ENCODE measurements around the gene DCUN1D2.
"Not testable (repeated sequence)": the region's sequence is repeated elsewhere in the genome, so short reads cannot be mapped to it uniquely, and the experiment has no call there.

The DCUN1D2 gene

DNA sequence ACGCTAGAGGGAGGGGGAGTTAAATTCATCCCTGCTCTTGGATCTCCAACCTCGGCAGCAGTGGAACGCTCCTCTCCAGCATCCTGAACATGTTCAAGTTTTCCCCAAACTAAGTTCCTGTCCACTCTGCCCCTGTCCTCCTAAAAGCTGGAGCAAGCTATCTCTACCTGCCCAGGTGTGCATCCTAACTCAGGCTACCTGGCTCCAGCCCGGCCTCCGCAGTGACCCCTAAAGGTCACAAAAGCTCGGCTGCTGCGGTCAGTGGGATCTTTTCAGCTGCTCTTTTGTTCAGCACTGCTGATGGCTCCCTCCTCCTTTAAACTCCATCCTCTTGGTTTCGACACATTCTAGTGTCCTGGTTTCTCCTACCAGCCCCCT, 1.4 kb downstream of the DCUN1D2 start:
- no peak for DNase-seq

DNA sequence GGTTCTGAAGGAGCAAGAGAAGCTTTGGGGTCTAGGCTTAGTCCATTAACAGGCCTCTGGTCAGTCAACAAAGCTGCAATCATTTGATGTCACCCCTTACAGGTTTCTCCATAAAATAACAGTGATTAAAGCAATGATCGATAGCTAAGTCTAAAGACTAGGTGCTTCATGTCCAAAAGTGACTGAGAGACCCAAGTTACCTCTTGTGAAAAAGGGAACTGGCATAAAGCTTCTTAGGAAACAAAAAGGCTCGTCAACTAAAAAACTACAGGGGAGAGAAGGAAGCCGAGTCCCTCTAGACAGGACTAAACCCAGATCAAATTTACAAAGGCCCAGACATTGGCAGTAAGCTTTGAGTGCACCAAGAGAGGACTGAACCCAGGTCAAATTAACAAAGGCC, 2.2 kb downstream of the DCUN1D2 start:
- no peak for DNase-seq

DNA sequence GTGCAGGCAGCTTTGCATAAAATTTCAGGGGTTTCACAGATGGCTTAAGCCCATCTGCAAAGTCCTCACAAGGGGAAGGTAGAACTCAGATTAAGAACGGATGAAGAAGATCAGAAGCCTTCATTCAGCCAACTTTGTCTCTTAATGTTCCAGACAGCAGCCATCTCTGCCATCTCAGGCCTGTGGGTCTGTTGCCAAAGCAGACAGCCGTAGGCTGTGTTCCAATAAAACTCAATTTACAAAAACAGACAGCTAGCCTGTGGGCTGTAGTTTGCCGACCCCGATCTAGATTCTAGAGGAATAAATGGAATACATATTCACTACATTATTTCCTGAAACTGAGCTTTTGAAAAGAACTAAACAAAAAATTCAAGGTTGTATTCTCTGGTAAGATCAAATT, 3.8 kb downstream of the DCUN1D2 start:
- no peak for DNase-seq

DNA sequence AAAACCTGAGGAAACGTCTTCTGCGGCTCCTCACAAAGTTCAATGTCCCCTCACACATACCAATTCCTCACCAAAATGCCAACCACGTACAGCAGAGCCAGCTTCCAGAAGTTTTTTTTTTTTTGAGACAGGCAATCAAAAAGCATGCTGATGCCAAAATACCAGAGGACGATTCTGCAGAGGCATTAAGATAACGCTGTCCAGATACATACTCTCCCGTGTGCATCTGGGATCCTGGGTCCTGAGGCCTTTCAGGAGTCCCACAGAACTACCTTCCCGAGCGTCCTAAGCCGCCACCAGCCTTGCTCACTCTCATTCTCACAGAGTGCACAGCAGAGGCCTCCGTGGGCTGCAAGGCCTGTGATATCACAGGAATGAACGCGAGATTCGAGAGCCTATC, 5.0 kb downstream of the DCUN1D2 start:
- no peak for DNase-seq

DNA sequence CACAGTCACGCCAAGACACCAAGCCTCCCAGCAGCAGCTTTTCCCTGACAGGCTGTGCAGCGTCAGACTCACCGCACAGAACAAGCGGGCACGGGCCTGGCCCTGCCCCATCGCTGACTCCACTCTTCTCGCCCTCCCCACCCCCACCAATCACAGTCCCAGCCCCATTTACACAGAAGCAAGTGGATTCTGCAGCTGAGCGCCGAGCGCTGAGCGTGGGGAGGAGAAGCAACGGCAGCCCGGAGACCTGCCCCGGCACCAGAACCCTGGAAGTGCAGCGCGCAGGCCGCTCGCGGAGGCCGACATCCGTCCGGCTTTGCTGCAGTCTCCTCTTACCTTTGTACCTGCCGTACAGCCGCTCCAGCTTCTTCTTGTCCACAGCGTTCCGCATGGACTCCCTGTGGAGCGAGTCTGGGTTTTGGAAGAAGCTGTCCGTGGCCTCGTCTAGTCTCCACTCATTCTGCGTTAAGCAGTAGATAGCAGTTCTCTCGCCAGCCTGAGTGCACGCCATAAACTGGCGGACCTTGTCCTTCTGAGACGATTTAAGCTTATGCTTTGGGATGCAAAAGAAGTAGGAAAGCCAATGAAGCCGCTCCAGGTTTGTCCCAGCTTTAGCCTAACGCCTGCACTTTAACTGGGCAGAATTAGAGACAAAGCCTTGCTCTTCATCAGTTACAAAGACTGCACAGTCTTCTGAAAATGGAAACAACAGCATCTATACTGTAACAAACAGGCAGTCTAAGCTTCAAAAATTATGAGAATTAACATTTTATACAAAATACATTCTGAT, 6.8 kb downstream of the DCUN1D2 start:
- no peak for DNase-seq

GRCh38 chr13:113483081-113483480, 7.4 kb downstream of the DCUN1D2 start:
- no peak for DNase-seq

DNA sequence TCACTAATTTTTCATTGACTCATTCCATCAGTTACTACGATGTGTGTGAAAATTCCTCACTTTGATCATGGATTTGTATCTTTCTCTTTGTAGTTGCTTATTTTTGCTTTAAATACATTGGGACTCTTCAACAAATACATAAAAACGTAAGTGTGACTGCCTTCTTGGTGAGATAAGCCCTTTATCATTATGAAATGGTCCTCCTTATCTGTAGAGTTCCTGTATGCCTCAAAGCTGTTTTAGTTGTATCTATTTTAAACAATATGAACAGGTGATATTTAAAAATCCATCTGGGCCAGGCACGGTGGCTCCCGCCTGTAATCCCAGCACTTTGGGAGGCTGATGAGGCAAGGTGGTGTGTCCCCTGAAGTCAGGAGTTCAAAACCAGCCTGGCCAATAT, 11.3 kb downstream of the DCUN1D2 start:
- DNase-seq: no peak

GRCh38 chr13:113477724-113478123, 12.8 kb downstream of the DCUN1D2 start:
- DNase-seq: no peak

- DNase-seq: no peak
Observed at GRCh38 chr13:113476811-113477210, 13.7 kb downstream of the DCUN1D2 start.

GRCh38 chr13:113475911-113476310, 14.6 kb downstream of the DCUN1D2 start:
- no peak for DNase-seq

GRCh38 chr13:113475280-113475679, 15.2 kb downstream of the DCUN1D2 start:
- no peak for DNase-seq

DNA sequence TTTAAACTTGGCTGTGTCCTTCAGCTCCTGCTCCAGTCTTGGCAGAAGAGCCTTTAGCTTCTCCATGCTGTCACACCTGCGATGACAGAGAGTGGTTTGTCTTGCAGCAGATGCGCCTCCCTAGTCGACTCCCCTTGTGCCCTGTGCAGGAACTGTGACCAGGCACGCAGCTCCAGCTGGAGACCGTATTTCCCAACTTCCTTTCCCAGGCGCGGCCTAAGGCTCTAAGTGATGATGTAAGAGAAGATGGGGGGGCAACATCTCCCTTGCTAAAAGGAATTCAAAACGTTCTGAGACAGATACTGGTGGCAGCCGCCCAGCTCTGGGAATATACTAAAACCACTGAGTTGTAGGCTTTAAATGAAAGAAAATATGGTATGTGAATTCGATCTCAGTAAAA, 16.3 kb downstream of the DCUN1D2 start:
- DNase-seq: no peak

- no peak for DNase-seq
Observed at GRCh38 chr13:113472355-113473025, 18.0 kb downstream of the DCUN1D2 start.

- no peak for DNase-seq
Observed at GRCh38 chr13:113471844-113472243, 18.7 kb downstream of the DCUN1D2 start.

DNA sequence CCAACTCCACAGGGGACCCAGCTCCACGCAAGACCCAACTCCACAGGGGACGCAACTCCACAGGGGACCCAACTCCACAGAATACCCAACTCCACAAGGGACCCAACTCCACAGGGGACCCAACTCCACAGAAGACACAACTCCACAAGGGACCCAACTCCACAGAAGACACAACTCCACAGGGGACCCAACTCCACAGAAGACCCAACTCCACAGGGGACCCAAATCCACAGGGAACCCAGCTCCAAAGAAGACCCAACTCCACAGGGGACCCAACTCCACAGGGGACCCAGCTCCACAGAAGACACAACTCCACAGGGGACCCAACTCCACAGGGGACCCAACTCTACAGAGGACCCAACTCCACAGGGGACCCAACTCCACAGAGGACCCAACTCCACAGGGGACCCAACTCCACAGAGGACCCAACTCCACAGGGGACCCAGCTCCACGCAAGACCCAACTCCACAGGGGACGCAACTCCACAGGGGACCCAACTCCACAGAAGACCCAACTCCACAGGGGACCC, 19.8 kb downstream of the DCUN1D2 start:
- DNase-seq: not testable (repeated sequence)

GRCh38 chr13:113470073-113470472, 20.4 kb downstream of the DCUN1D2 start:
- no peak for DNase-seq

DNA sequence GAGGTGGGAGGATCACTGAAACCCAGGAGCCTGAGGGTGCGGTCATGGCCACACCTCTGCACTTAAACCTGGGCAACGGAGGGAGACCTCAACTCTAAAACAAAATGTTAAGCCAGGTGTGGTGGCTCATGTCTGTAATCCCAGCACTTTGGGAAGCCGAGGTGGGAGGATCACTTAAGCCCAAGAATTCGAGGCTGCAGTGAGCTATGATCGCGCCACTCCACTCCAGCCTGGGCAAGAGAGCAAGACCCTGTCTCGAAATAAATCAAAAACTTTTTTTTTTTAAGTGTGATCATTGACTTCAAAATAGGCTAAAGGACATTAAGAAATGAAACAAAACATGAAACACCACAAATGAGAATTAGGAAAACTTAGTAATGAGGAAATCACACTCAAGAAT, 20.9 kb downstream of the DCUN1D2 start:
- DNase-seq: no peak

DNA sequence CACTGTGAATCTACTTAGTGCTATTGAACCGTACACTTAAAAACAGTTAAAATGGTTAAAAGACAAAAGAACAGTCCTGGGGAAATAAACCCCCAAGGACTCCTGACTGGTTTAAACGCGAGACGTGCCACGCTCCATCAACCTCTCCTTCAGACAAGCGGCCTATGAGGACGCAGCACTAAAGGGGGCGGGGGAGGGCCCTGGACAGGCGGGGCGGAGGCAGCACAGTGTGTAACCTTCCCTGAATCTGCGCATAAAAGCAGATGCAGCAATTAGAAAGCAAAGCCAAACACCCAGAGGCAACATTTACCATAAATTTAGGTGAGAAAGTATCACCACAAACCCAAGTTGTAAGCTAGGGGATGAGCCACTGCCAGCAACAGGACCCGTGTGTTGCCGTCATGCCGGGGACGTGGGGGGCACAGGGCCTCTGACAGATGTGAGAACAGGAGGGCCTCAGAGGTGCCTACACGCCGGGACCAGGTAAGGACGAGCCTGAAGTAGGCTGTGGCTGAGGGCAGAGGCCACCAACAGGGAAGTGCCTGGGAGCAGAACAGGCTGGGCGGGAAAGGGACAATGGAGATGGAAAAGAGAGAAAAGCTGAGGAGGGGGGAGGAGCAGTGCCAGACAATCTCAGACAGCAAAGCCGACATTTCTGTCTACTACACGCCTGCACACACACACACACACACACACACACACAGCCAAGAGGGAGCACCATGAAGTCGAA, 21.9 kb downstream of the DCUN1D2 start:
- DNase-seq: no peak

DNA sequence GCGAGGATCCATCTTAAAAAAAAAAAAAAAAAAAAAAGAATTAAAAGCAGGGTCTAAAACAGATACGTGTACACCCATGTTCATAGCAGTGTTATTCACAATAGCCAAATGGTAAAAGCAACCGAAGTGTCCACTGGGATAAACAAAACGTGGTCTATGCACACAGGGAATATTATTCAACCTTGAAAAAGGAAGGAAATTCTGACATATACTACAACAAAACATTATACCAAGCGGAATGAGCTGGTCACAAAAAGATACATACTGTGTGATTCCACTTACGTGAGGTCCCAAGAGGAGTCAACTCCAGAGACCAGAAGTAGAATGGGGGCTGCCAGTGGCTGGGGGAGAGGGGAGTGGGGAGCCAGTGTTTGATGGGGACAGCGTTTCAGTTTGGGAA, 22.5 kb downstream of the DCUN1D2 start:
- DNase-seq: no peak

DNA sequence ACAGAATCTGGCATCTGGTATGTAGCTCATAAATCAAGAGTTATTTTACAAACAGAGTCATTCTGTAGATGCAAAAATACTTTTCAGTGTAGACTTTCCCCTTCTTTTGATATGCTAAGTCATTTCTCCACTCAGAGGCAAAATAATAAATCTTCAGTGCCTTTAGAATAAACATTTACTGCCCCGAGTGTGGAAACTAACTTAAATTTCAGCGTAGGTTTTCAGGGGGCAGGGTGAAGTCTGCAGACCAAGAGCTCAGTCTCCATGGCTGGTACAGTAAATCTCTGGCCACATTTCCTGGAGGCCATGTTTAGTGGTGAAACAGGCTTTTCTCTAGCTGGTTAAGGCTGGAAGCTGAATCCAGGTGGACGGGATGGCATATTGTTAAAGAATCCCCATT, 24.1 kb downstream of the DCUN1D2 start:
- no peak for DNase-seq

DNA sequence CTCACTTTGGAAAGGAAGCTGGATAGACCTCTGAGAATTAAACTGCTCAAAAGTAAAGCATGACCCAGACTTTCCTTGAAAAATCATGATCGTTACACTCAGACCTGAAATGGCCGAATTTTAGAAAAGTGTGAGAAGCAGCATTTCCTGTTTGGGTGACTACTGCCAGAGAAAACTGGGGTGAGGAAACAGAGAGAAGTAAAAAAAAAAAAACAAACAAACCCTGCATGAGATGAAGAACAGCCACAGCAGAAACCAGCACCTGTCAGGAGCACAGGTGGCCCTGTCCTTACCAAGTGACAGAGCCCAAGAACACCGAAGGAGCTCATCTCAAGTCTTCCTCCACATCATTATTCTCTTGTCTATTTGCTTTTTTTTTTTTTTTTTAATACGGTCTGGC, 25.2 kb downstream of the DCUN1D2 start:
- DNase-seq: no peak

DNA sequence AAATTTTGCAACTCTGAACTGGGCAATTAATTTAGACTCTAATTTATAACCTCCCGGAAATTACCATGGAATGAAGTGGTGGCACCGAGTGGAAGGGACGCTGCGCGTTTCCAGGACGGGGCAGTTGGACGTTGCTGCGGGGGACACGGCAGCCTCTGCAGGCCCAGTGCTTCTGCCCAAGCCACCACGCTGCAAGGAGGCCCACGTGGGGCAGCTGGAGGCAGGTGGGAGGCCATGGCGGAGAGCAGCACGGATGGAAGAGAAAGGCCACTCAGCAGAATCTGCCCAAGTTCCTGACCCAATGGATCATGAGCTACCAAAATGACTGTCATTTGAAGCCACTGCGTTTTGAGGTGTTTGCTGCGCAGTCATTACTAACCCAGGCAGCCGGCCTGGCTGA, 26.0 kb downstream of the DCUN1D2 start:
- DNase-seq: no peak

GRCh38 chr13:113461022-113461751, 29.3 kb downstream of the DCUN1D2 start:
- DNase-seq: no peak

All from NCI-H1930 (cell line).